ENCODE data around the gene MYL5.
"Not testable (repeated sequence)": the region's sequence is repeated elsewhere in the genome, so short reads cannot be mapped to it uniquely, and the experiment has no call there.

Gene MYL5

GRCh38 chr4:635066-635835, 39.1 kb upstream of the MYL5 start:
- DNase-seq = peak in 4 of 10 donors; percentile 1 to 76 (median 58)
- intact Hi-C loops (cut with DNase I) = not testable (repeated sequence)

GRCh38 chr4:635851-636627, 38.3 kb upstream of the MYL5 start:
- intact Hi-C loops (cut with DNase I) = no loop called here
- DNase-seq = peak in 4 of 10 donors; percentile 4 to 79 (median 65)

DNA sequence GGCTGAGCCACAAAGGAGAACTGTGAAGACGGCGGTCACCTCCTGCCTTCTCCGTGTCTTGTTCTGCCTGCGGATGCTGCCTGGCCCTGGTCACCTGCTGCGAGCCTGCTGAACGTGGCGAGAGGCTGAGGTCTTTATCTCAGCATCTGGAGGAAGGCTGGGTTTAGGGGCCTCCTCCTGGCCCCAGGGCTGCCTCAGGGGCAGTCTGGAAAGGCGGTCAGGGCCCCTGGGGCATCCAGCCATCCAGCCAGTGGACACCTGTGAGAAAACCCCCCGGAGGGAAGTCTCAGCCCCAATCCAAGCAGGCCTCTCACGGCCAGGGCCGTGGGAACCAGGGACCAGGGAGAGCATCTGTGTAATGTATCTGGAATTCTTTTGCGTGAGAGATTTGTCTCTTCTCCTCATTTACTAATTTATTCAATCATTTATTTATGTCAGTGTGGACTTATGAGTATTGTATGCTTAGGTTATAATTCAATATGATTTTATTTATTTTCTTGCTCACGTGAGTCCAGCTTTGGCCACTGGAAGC, 37.6 kb upstream of the MYL5 start:
- DNase-seq = peak in 4 of 10 donors; percentile 4 to 78 (median 46)
- intact Hi-C loops (cut with DNase I) = no loop called here

DNA sequence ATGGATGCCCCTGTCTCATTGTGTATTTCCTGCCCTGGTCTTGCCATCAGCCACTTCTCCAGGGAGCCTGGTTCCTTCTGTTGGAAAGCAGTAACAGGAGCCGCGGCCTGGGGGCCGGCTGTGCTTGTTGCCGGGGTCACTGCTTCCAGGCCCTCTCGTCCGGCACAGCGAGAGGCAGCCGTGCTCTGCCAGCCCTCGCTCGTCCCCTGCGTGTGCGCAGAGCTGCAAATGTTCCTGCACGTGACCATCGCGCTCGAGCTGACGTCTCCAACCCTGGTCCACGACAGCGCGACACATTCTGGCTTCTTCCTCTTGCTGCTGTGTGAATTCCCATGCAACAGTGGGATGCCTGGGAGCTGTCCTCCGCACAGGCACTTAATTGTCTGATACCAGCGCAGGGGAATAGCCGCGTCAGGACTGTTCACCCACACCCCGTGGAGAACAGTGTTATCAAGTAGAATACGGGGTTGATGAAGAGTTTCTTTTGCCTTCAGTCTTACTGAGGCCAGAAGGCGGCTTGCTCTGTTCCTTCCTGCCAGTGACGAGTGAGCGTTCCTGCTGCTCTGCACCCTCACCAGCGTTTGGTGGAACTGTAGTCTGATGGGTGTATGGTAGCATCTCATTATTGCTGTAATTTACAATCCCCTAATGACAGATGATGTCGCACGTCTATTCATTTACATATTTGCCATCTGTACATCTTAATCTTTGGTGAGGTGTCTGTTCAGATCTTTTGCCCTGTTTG, 36.6 kb upstream of the MYL5 start:
- intact Hi-C loops (cut with DNase I) = no loop called here

GRCh38 chr4:642366-642765, 32.0 kb upstream of the MYL5 start:
- intact Hi-C loops (cut with DNase I) = not testable (repeated sequence)
- DNase-seq = peak in 2 of 10 donors; percentile 11 to 14

More for the DNA sequence above, 36.6 kb upstream of the MYL5 start:
- DNase-seq = peak in 5 of 10 donors; percentile 18 to 87 (median 64)

- intact Hi-C loops (cut with DNase I) = no loop called here
- DNase-seq = peak in 4 of 10 donors; percentile 61 to 91 (median 84)
These were observed 27.9 kb upstream of the MYL5 start for GRCh38 chr4:646460-646859.

GRCh38 chr4:647481-647880, 26.9 kb upstream of the MYL5 start:
- DNase-seq = peak in 3 of 10 donors; percentile 34 to 55 (median 35)
- intact Hi-C loops (cut with DNase I) = no loop called here

GRCh38 chr4:648579-649292, 25.6 kb upstream of the MYL5 start:
- intact Hi-C loops (cut with DNase I) = no loop called here
- DNase-seq = peak in 3 of 10 donors; percentile 54 to 75 (median 67)

DNA sequence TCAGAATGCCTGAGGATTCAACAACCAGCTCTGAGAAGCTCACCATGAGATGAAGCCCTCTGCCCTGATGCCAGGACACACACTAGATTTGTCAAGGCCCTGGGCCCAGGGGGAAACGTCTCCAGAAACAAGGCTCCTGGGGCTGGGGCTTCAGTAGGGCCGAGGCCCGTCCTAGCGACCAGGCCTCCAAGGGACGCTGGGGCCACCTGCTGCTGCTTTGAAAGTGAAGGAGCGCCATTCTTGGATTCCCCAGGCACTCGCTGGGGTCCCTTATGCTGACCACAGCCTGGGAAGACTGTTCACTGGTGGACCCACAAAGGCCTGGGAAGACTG, 25.1 kb upstream of the MYL5 start:
- intact Hi-C loops (cut with DNase I) = no loop called here
- peak in 1 of 10 donors; percentile 71 for DNase-seq

DNA sequence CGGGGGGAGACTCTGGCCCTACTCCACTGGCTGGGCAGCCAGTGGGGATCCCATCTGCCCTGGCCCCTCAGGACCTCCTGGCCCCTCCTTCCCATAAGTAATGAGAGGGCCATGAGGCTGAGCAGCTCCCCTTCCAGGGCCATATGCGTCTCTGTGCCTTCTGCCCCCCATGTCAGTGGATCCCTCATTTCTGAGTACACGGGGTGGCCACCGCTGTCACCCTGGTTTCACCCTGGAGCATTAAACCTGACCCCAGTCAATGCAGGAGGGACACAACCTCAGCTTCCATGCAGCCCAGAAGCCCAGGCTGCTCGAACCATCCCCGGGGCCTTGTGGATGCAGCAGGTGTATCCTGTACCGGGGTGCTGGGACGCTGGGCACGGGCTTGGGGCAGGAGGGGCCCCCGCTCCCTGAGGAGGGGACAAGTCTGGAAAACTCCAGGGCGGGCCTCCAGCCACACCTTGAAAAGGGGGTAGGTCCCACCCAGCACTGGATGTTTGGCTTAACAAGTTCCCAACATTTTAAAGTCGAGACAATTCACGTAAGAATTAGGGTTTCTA, 24.5 kb upstream of the MYL5 start:
- intact Hi-C loops (cut with DNase I) = no loop called here
- DNase-seq = peak in 3 of 10 donors; percentile 55 to 80 (median 59)

GRCh38 chr4:650461-650860, 23.9 kb upstream of the MYL5 start:
- peak in 4 of 10 donors; percentile 55 to 92 (median 88) for DNase-seq
- intact Hi-C loops (cut with DNase I) = no loop called here

- intact Hi-C loops (cut with DNase I) = no loop called here
- DNase-seq = peak; percentile 53 to 96 (median 77)
These were observed 23.1 kb upstream of the MYL5 start for GRCh38 chr4:650951-651883.

DNA sequence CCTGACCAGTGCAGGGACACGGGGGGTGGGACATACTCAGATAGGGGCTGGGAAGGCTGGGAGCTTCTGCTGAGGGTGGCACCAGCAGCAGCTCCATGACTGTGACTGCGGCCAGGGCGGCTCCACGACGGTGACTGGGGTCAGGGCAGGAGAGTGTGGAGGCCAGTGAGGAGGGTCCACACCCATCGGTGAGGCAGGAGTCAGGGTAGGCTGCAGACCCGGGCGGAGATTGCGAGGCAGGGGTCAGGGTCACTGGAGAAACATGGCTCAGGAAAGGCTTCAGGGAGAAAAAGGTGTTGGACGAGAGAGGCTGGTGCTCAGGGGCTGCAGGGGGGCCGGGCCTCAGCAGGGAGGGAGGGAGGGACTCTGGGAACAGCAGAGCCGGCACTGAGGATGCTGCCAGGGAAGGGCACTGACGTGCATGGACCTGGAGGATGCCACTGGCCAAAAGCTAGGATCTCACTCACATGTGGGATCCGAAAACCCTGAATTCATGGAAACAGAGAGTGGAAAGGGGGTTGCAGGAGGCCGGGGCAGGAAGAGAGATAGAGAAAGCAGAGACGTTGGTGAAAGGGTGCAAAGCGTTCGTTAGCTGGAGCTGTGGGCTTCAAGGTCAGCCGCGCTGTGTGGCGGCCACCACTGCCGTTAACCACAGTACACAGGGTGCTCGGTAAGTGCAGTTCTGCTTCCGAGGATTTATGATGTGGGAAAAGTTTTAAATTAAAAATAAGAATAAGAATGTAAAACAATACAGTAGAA, 22.3 kb upstream of the MYL5 start:
- intact Hi-C loops (cut with DNase I) = no loop called here
- DNase-seq = peak in 3 of 10 donors; percentile 46 to 78 (median 77)

- peak in 3 of 10 donors; percentile 69 to 88 (median 77) for DNase-seq
These were observed 21.1 kb upstream of the MYL5 start for GRCh38 chr4:653080-653821.

DNA sequence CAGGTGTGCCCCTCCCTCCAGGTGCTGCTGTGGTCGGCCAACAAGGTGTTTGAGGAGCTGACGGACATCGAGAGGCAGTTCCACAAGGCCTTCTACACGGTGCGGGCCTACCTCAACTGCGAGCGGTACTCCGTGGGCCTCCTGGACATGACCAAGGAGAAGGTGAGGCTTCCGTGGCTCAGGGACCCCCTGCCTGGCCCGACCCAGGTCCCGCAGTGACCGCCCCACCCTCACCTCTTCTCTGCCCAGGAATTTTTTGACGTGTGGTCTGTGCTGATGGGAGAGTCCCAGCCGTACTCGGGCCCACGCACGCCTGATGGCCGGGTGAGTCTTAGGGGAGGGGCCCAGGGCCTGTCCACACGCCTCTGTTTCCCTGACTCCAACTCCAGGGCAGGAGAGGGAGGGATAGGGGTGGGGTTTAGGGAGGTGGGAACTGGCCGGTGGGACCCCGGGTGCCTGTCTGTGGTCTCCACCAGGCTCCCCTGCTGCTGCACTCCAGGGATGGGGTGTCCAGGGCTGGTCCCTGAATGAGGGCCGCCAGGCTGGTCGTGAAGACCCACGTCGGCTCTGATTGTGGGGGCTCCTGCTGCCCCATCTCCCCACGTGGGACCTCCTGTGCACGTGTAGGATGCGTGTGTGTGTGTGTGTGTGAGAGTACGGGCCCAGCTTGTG, 20.4 kb upstream of the MYL5 start:
- peak in 3 of 10 donors; percentile 29 to 85 (median 71) for DNase-seq
- intact Hi-C loops (cut with DNase I) = no loop called here

More at GRCh38 chr4:653080-653821, 21.1 kb upstream of the MYL5 start:
- intact Hi-C loops (cut with DNase I) = no loop called here

GRCh38 chr4:654503-654845, 19.9 kb upstream of the MYL5 start:
- intact Hi-C loops (cut with DNase I) = no loop called here
- peak in 3 of 10 donors; percentile 7 to 82 (median 61) for DNase-seq

Measured in posterior cingulate gyrus (tissue), 11 donors.